ENCODE measurements around the gene CRYBG1. TPM values are rescaled to one million over a fixed set of nuclear protein-coding genes. Genes with fewer than 3 reads are reported as not detected.

CRYBG1 gene
- total RNA-seq, 1 donor from 2014 or later: 33.6 TPM

- no peak overlapping the region for H3K27ac Mint-ChIP-seq
- intact Hi-C loops (cut with micrococcal nuclease): no loop called here
- no peak for TF ChIP-seq CTCF (IDR thresholded peaks at IDR 0.05)
- ChIA-PET POLR2A (no interaction called here), CTCF (interaction anchor here (0.9 kb wide), 1 partner anchor 98 kb away, joined by 3 read pairs; no protein-coding TSS in a partner anchor)
- no peak overlapping the region for H3K4me3 Mint-ChIP-seq
- H3K9me3 Mint-ChIP-seq: no peaks in the 10 kb centered on the region
- no peaks in the 10 kb centered on the region for H3K27me3 Mint-ChIP-seq
- ATAC-seq (ENCODE audit: low read depth): no peak
- H3K4me1 Mint-ChIP-seq: no peaks in the 10 kb centered on the region
- no peaks in the 10 kb centered on the region for H3K36me3 Mint-ChIP-seq (ENCODE audit: low read depth)
- no peak for DNase-seq
Observed at GRCh38 chr6:106461084-106461483, 100.6 kb downstream of the CRYBG1 start.

GRCh38 chr6:106462923-106463557 is 102.5 kb downstream of the CRYBG1 start:
- no peaks in the 10 kb centered on the region for H3K36me3 Mint-ChIP-seq (ENCODE audit: low read depth)
- H3K27ac Mint-ChIP-seq: no peak overlapping the region
- ATAC-seq (ENCODE audit: low read depth) (no peak), DNase-seq (no peak)
- no peaks in the 10 kb centered on the region for H3K9me3 Mint-ChIP-seq
- CTCF ChIA-PET: interaction anchor here (1.3 kb wide), 1 partner anchor 18 kb away, joined by 3 read pairs; no protein-coding TSS in a partner anchor
- POLR2A ChIA-PET: no interaction called here
- intact Hi-C loops (cut with micrococcal nuclease): no loop called here
- H3K4me3 Mint-ChIP-seq: no peak overlapping the region
- H3K4me1 Mint-ChIP-seq: no peaks in the 10 kb centered on the region
- H3K27me3 Mint-ChIP-seq: no peaks in the 10 kb centered on the region
- no peak for TF ChIP-seq CTCF (IDR thresholded peaks at IDR 0.05)

GRCh38 chr6:106466211-106466610 is 105.7 kb downstream of the CRYBG1 start:
- Mint-ChIP-seq H3K9me3 (no peaks in the 10 kb centered on the region), H3K27ac (no peak overlapping the region), H3K4me3 (no peak overlapping the region), H3K36me3 (ENCODE audit: low read depth) (no peaks in the 10 kb centered on the region), H3K4me1 (no peaks in the 10 kb centered on the region), H3K27me3 (peaks cover 1% of the 10 kb centered on the region)
- no peak for ATAC-seq (ENCODE audit: low read depth)
- ChIA-PET POLR2A (no interaction called here), CTCF (no interaction called here)
- no peak for DNase-seq
- intact Hi-C loops (cut with micrococcal nuclease): no loop called here
- TF ChIP-seq CTCF (IDR thresholded peaks at IDR 0.05): no peak

- Mint-ChIP-seq H3K27ac (no peak overlapping the region), H3K36me3 (ENCODE audit: low read depth) (no peaks in the 10 kb centered on the region), H3K4me3 (no peak overlapping the region), H3K27me3 (peaks cover 1% of the 10 kb centered on the region), H3K4me1 (no peaks in the 10 kb centered on the region), H3K9me3 (no peaks in the 10 kb centered on the region)
- ChIA-PET CTCF (no interaction called here), POLR2A (no interaction called here)
- ATAC-seq (ENCODE audit: low read depth) (no peak), DNase-seq (no peak)
- intact Hi-C loops (cut with micrococcal nuclease): no loop called here
- no peak for TF ChIP-seq CTCF (IDR thresholded peaks at IDR 0.05)
Observed at GRCh38 chr6:106468935-106469334, 108.4 kb downstream of the CRYBG1 start.

GRCh38 chr6:106469882-106470281 is 109.4 kb downstream of the CRYBG1 start:
- ATAC-seq (ENCODE audit: low read depth) (no peak), DNase-seq (no peak)
- H3K4me1 Mint-ChIP-seq: no peaks in the 10 kb centered on the region
- intact Hi-C loops (cut with micrococcal nuclease): no loop called here
- no peaks in the 10 kb centered on the region for H3K36me3 Mint-ChIP-seq (ENCODE audit: low read depth)
- no peaks in the 10 kb centered on the region for H3K9me3 Mint-ChIP-seq
- CTCF ChIA-PET: no interaction called here
- no peak for TF ChIP-seq CTCF (IDR thresholded peaks at IDR 0.05)
- no peak overlapping the region for H3K4me3 Mint-ChIP-seq
- peaks cover 1% of the 10 kb centered on the region for H3K27me3 Mint-ChIP-seq
- POLR2A ChIA-PET: no interaction called here
- H3K27ac Mint-ChIP-seq: no peak overlapping the region
